SH-SY5Y (cell line): ENCODE data around the gene ALDH7A1.
A peak's percentile ranks its signal among the peaks of the same experiment; 100 is the strongest.

Experiments used
- GATA2 ChIP-seq: IDR thresholded peaks from 2 replicates; pipeline ENCODE4 v1.6.1; 2011; ENCODE audit warnings: mild to moderate bottlenecking, low read depth, low read length
- GATA3 ChIP-seq: IDR thresholded peaks from 2 replicates; pipeline ENCODE4 v1.6.1; 2011; ENCODE audit warnings: low read depth, mild to moderate bottlenecking, low read length, moderate library complexity

Gene ALDH7A1

GRCh38 chr5:126523818-126524510 is 71.1 kb downstream of the ALDH7A1 start:
- TF ChIP-seq GATA2 (no peak), GATA3 (no peak)

- TF ChIP-seq GATA2: no peak
- no peak for TF ChIP-seq GATA3
These were observed 73.9 kb downstream of the ALDH7A1 start for GRCh38 chr5:126521130-126521529.

GRCh38 chr5:126520593-126520953 is 74.4 kb downstream of the ALDH7A1 start:
- TF ChIP-seq GATA2 (no peak), GATA3 (no peak)

DNA sequence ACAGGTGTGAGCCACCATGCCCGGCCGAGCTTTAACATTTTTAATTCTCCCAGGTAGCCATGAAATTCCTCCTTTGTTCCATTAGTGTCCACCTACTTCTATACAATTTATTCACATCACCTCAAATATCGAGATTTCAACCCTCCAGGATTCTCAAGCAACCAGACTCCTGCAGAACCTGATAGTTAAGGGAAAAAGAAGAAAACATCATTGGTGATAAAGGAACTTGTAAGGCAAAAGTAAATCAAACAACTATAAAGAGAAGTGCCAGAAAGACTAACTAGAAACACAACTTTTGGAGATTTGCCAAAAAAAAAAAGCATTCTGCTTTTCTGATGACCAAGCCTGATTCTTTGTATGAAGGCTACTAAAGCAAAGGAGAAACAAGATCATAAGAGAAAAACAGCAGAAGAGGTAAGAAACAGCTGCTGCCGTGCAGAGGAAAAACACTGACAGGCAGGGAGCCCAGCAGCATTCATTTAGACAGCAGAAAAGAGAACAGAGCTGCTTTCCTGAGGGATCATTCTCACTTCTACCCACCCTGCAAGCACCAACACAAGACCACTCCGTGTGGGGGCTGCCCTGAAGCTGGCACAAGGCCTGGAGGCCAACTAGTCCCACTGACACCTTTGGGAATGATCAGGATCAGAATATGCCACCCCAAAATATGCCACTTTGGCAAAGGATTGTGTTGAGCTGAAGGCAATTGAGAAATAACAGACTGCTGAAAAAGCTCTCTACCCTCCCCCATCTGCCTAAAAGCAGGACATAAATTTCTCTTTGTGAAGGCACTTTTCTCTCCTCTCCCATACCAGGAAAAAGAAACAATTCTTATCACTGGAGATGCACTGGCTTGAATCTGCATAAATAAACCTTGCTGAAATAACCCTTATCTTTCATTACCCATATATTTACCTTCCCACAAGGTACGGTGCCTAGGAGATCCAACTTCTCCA is 75.1 kb downstream of the ALDH7A1 start:
- TF ChIP-seq GATA3: no peak
- TF ChIP-seq GATA2: peak; percentile 68

- TF ChIP-seq GATA2 (no peak), GATA3 (no peak; the same call in 1 of the 2 replicates)
These were observed 78.2 kb downstream of the ALDH7A1 start for GRCh38 chr5:126516852-126517251.

DNA sequence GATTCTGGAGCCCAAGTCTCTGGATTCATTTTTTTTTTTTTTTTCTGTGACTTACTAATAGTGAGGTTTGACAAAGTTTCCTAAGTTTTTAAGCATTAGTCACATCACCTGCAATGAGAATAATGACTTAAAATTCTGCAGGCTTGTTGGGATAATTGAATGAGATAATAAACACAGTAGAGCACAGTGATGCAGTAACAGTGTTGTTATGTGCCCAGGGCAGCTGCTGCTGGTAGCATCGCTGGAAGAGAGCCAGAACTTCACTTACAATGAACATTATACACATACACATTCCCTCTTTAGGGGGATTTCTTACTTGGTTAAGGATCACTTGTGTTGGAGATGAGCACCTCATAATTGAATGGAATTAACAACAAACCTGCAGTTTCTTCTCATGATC is 78.9 kb downstream of the ALDH7A1 start:
- TF ChIP-seq GATA2: no peak
- no peak for TF ChIP-seq GATA3

DNA sequence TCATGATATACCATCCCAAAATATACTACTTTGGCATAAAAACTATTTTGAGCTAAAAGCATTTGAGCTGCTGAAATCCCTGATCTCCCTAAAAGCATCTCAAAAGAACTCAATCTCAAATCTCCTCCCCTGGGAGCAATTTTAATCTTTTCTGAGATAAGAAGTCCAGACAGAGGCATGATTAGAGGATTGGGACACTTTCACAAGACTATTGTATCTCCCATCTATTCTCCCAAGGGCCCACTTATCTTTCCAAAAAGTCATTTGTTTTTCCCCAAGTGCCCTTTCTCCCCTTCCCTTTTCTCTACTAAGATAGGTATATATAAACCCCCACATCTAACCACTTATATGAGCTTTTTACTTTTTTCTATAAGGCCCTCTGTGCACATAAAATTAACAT is 79.7 kb downstream of the ALDH7A1 start:
- no peak; the same call in 1 of the 2 replicates for TF ChIP-seq GATA2
- 0 out of 2 replicates have a peak, but pooled peaks have one; percentile 37 for TF ChIP-seq GATA3

GRCh38 chr5:126514558-126515141 is 80.4 kb downstream of the ALDH7A1 start:
- TF ChIP-seq GATA3 (no peak), GATA2 (no peak)

DNA sequence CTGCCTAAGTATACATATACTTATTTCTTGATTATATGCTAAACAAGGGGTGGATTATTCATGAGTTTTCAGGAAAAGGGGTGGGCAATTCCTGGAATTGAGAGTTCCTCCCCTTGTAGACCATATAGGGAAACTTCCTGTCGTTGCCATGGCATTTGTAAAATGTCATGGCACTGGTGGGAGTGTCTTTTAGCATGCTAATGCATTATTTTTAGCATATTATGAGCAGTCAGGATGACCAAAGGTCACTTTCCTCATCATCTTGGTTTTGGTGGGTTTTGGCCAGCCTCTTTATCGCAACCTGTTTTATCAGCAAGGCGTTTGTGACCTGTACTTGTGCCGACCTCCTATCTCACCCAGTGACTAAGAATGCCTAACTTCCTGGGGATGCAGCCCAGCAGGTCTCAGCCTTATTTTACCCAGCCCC is 80.9 kb downstream of the ALDH7A1 start:
- no peak for TF ChIP-seq GATA3
- TF ChIP-seq GATA2: no peak

DNA sequence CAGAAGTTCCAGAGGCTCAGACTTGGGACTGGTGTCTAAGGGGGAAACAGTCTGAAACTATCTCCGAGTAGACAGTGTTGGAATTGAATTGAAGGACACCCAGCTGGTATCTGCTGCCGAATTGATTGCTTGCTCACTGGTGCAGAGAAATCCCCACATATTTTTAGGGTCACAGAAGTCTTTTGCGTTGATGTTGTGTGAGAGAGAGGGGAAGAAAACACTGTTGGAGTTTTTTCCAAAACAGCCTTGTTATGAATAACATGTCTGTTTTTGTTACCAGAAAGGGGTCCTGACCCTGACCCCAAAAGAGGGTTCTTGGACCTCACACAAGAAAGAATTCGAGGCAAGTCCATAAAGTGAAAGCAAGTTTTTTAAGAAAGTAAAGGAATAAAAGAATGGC is 81.3 kb downstream of the ALDH7A1 start:
- no peak for TF ChIP-seq GATA2
- TF ChIP-seq GATA3: no peak

DNA sequence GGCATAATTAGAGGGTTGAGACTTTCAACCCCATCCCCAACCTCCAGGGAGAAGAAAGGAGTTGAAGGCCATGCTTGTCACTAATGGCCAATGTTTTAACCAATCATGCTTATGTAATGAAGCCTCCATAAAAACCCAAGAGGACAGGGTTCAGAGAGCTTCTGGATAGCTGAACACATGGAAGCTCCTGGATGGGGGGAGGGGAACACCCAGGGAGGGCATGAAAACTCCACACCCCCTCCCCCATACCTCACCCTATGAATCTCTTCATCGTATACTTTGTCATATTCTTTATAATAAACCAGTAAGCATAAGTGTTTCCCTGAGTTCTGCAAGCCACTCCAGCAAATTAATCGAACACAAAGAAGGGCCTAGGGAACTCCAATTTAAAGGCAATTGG is 81.7 kb downstream of the ALDH7A1 start:
- TF ChIP-seq GATA3: no peak
- TF ChIP-seq GATA2: no peak

- TF ChIP-seq GATA2 (no peak), GATA3 (no peak)
These were observed 82.6 kb downstream of the ALDH7A1 start for GRCh38 chr5:126512451-126512850.

GRCh38 chr5:126511961-126512360 is 83.1 kb downstream of the ALDH7A1 start:
- TF ChIP-seq GATA2 (no peak), GATA3 (no peak)

- no peak for TF ChIP-seq GATA2
- TF ChIP-seq GATA3: no peak
These were observed 85.7 kb downstream of the ALDH7A1 start for GRCh38 chr5:126509339-126509738.
